Activated naive CD4-positive, alpha-beta T cell treated with anti-CD3 and anti-CD28 coated beads for 36 hours (primary cell): ENCODE results near the gene MTG1. TPM values are rescaled to one million over a fixed set of nuclear protein-coding genes. Genes with fewer than 3 reads are reported as not detected.

Experiments used
- CTCF ChIA-PET: fragments of 350-600 bp; sonication (Branson Sonifier 250); formaldehyde crosslinking; loops from one replicate; lab custom pipeline; 2021; ENCODE audit warnings: antibody characterized with exemption; lab: Charles Lee
- DNase-seq: peaks from one replicate; pipeline ENCODE4 v3.0.0-alpha.2; 2020
- H3K27ac Mint-ChIP-seq: one replicate; pipeline ENCODE4 v1.8.0; 2021; ENCODE audit warnings: mild to moderate bottlenecking, mixed read lengths
- H3K27me3 Mint-ChIP-seq: one replicate; pipeline ENCODE4 v1.8.0; 2021; ENCODE audit warnings: low read depth, mixed read lengths
- H3K36me3 Mint-ChIP-seq: one replicate; pipeline ENCODE4 v1.8.0; 2021; ENCODE audit warnings: low read depth, mixed read lengths
- H3K4me1 Mint-ChIP-seq: one replicate; pipeline ENCODE4 v1.8.0; 2021; ENCODE audit warnings: low read depth, mixed read lengths
- H3K4me3 Mint-ChIP-seq: one replicate; pipeline ENCODE4 v1.8.0; 2021; ENCODE audit warnings: mild to moderate bottlenecking, moderate library complexity, mixed read lengths
- H3K9me3 Mint-ChIP-seq: one replicate; pipeline ENCODE4 v1.8.0; 2021; ENCODE audit warnings: mixed read lengths
- intact Hi-C: fragments of 100-400 bp; cut with micrococcal nuclease; formaldehyde crosslinking; loops from one replicate; pipeline ENCODE4 v1.15.1; 2023
- total RNA-seq, 2 experiments: library from RNA; stranded (reverse); gene quantifications; one replicate each; pipeline ENCODE4 v1.2.3, GENCODE V29; 2021

Gene MTG1
- total RNA-seq, 2 experiments from 2014 or later: 31.6 to 32.9 TPM

DNA sequence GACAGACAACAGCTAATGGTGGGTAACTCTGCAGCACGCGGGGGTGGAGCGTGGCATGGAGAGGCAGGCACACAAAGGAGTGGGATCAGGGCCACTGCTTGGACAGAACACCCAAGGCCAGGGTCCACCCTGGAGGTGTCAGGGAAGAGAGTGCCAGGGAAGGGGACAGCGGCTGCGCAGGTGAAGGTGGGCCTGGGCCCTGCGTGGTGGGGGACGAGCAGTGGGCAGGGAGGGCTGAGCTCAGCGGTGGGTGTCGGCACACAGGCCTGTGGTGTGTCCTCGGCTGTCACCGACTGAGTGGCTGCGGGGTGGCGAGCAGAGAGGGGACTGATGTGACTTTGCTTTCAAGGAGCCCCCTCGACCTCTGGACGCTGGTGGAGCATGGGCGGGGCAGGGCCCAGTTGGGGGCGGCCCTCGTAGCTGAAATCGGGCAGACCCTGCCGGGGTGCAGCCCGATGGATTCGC is 51.3 kb downstream of the MTG1 start:
- peaks cover 19% of the 10 kb centered on the region for H3K36me3 Mint-ChIP-seq

DNA sequence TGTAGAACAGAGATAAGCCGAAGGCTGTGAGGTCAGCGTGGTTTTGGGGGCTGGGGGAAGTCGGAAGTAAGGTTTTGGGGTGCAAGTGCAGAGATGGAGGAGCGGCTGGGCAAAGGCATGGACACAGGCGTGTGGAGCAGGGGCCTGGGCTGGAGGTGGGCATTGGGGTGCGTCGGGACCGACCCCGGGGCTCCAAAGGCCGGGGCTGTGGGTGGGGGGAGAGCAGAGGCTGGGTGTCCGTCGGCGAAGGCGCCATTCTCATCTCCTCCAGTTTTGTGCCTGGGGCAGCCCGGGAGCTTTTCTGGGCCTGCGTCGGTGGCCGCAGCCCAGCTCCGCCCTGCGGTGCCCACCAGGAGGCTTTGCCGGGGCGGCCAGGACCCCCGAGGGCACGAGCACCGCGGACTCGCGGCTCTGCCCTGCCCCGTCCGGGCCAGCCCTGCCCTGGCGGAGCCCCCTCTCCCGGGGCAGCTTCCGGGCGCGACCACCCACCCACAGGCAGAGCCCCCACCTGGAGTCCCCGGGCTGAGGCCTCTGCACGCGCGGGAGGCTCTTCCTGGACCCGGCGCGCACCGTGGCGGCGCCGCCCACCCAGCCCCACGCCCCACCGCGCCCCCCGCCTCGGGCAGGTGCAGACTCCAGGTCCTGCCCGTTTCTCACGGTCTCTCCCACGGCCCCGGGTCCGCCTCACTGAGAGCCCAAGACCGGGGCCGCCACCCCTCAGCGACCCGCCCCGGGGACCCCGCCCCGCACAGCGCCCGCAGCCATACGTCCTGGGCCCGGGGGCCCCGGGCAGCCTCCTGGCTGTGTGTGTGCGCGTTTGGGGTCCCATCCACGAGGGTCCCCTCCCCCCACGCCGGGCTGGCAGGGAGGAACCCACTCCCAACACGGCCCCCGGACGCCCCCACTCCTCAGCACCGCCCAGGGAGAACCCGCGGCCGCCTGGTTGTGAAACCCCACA is 52.1 kb downstream of the MTG1 start:
- peaks cover 19% of the 10 kb centered on the region for H3K36me3 Mint-ChIP-seq
- no peak for DNase-seq
- H3K4me3 Mint-ChIP-seq: no peak overlapping the region
- peaks cover 33% of the 10 kb centered on the region for H3K9me3 Mint-ChIP-seq
- CTCF ChIA-PET: no interaction called here
- peaks cover 5% of the 10 kb centered on the region for H3K4me1 Mint-ChIP-seq
- H3K27ac Mint-ChIP-seq: no peak overlapping the region
- intact Hi-C loops: no loop called here
- no peaks in the 10 kb centered on the region for H3K27me3 Mint-ChIP-seq

More for the DNA sequence above, 51.3 kb downstream of the MTG1 start:
- H3K9me3 Mint-ChIP-seq: peaks cover 33% of the 10 kb centered on the region
- H3K4me3 Mint-ChIP-seq: no peak overlapping the region
- no peak for DNase-seq
- no peaks in the 10 kb centered on the region for H3K27me3 Mint-ChIP-seq
- H3K27ac Mint-ChIP-seq: no peak overlapping the region
- peaks cover 5% of the 10 kb centered on the region for H3K4me1 Mint-ChIP-seq
- intact Hi-C loops: no loop called here
- CTCF ChIA-PET: no interaction called here

DNA sequence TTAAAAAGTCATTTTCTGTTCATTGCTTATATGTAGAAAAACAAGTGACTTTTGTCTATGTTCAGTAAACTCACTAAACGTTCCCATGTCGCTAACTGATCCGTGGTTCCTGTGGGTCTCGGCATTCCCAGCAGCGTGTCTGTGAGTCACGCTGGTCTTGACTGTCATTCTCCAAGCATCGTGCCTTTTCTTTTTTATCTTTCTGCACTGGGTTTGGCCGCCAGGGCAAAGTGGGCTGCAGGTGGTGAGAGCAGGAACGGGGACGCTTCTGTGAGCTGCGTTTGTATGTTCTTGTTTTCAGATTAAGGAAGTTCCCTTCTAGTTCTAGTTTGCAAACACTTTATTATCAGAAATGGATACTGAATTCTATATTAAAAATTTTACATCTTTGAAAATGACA is 53.0 kb downstream of the MTG1 start:
- CTCF ChIA-PET: no interaction called here
- Mint-ChIP-seq H3K36me3 (peaks cover 19% of the 10 kb centered on the region), H3K4me3 (no peak overlapping the region), H3K9me3 (peaks cover 33% of the 10 kb centered on the region), H3K4me1 (peaks cover 5% of the 10 kb centered on the region), H3K27ac (no peak overlapping the region), H3K27me3 (no peaks in the 10 kb centered on the region)
- intact Hi-C loops: no loop called here
- no peak for DNase-seq

DNA sequence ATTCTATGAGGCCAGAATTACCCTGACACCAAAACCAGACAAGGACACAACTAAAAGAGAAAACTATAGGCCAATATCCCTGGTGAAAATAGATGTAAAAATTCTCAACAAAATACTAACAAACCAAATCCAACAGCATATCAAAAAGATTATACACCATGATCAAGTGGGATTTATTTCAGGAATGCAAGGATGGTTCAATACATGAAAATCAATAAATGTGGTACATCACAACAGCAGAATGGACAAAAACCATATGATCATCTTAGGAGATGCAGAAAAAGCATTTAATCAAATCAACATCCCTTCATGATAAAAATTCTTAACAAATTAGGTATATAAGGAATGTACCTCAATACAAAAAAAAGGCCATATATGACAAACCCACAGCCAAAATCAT is 54.2 kb downstream of the MTG1 start:
- peaks cover 19% of the 10 kb centered on the region for H3K36me3 Mint-ChIP-seq
- CTCF ChIA-PET: no interaction called here
- H3K4me1 Mint-ChIP-seq: no peaks in the 10 kb centered on the region
- no peak overlapping the region for H3K27ac Mint-ChIP-seq
- H3K9me3 Mint-ChIP-seq: peaks cover 33% of the 10 kb centered on the region
- DNase-seq: no peak
- intact Hi-C loops: no loop called here
- no peak overlapping the region for H3K4me3 Mint-ChIP-seq
- no peaks in the 10 kb centered on the region for H3K27me3 Mint-ChIP-seq

DNA sequence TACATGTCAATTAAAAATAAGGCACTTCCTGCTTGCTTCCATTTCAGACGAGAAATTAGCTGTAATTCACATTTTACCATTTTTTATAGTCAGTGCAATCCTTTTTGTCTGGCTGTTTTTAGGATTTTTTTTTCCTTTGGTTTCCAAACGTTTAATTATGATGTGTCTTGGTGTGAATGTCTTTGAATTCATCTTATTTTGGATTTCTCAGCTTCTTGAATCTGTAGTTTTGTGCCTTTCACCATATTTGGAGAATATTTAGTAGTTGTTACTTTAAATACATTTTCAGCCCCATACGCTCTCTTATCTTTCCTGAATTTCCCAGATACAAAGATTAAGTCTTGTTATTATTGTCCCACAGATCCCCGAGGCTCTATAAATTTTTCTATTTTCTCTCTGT is 57.4 kb downstream of the MTG1 start:
- H3K4me1 Mint-ChIP-seq: no peaks in the 10 kb centered on the region
- peaks cover 15% of the 10 kb centered on the region for H3K36me3 Mint-ChIP-seq
- H3K4me3 Mint-ChIP-seq: no peak overlapping the region
- H3K27ac Mint-ChIP-seq: no peak overlapping the region
- intact Hi-C loops: no loop called here
- DNase-seq: no peak
- peaks cover 27% of the 10 kb centered on the region for H3K9me3 Mint-ChIP-seq
- CTCF ChIA-PET: interaction anchor here (1.0 kb wide), 1 partner anchor 13 kb away, joined by 6 read pairs; no protein-coding TSS in a partner anchor
- H3K27me3 Mint-ChIP-seq: no peaks in the 10 kb centered on the region

DNA sequence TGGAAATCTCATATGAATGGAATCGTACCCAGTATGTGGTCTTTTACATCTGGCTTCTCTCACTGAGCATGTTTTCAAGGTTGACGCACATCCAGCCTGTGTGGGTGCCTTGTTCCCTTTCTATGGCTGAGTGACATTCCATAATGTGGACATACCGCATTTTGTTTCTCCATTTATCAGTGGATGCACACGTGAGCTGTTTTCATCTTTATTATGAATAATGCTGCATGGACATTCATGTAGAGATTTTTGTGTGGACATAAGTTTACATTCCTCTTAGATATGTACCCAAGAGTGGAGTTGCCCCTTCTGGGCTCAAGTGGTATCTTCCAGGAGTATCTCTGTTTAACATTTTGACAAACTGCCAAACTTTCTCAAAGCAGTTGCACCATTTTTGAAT is 58.5 kb downstream of the MTG1 start:
- Mint-ChIP-seq H3K4me3 (no peak overlapping the region), H3K27ac (no peak overlapping the region), H3K27me3 (no peaks in the 10 kb centered on the region), H3K4me1 (no peaks in the 10 kb centered on the region), H3K36me3 (peaks cover 9% of the 10 kb centered on the region), H3K9me3 (peaks cover 19% of the 10 kb centered on the region)
- no peak for DNase-seq
- intact Hi-C loops: no loop called here
- CTCF ChIA-PET: no interaction called here

DNA sequence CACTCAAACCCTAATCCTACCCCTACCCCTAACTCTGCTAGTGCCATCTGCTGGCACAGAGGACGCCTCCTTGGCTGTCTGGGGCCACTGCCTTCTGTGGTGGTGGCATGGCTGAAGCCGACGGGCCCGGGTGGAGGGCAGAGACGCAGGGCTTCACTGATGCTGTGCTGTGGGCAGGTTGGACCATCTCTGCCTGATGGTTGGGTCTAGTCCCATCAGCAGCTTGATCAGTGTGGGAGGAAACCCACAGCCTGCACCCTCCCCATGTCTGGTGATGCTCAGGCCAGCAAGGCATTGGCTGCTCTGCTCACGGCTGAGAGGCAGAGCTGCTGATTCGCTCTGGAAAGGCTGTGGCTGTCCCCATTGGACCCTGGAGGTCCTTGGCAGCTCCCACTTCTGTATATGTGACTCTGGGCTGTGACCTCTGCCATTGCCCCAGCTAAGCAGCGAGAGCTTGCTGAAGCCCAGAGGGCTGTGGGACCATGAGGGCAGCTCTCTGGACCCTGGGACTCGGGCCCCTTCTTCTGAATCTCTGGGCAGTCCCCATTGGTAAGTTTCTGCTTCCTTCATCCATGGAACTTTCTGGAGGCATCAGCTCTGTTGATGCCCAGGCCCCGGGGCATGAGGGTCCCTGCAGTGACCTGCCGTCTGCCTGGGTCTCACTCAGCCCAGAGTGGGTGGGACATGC is 59.7 kb downstream of the MTG1 start, which contains the start of gene SCART1:
TSS of gene SCART1 (plus strand) at position 430 of the 688 bp plus-strand sequence. CDS start at position 483, 53 bp downstream.
- Mint-ChIP-seq H3K27me3 (no peaks in the 10 kb centered on the region), H3K4me3 (no peak within 1 kb of the TSS), H3K36me3 (no peaks in the 10 kb centered on the region), H3K27ac (no peak within 1 kb of the TSS), H3K4me1 (no peaks in the 10 kb centered on the region), H3K9me3 (peaks cover 7% of the 10 kb centered on the region)
- CTCF ChIA-PET: interaction anchor here (1.0 kb wide), 1 partner anchor 15 kb away, joined by 4 read pairs; no protein-coding TSS in a partner anchor
- intact Hi-C loops: no loop called here
- no peak for DNase-seq

DNA sequence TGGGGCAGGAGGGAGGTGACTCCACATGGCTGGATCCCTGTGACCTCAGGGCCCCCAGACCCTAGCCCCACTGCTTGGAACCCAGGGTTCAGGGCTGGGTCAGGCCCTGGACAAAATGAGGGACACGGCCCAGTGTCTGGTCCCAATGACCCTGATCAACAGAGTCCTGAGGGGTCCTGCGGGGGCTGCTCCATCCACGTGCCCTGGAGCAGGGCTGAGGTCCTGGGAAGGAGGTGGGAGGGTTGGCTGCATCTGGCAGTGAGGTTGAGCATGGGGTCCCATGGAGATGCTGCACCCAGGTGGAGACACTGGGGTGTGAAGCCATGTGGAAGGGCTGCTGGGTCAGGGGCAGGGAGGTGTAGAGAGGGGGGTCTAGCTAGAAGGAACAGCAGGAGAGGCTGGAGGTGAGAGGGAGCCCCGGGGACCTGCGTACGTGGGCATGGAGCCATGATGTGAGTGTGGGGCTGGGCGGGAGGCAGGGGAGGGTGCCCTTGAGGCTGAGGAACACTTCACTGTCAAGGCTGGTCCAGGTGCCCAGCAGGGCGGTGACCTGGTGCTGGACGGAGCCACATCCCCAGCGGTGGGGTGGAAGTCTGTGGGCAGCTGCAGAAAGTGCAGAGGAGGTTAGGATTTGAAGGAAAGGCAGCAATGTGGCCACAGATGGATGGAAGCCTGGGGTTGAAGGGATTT is 60.4 kb downstream of the MTG1 start:
- H3K36me3 Mint-ChIP-seq: no peaks in the 10 kb centered on the region

DNA sequence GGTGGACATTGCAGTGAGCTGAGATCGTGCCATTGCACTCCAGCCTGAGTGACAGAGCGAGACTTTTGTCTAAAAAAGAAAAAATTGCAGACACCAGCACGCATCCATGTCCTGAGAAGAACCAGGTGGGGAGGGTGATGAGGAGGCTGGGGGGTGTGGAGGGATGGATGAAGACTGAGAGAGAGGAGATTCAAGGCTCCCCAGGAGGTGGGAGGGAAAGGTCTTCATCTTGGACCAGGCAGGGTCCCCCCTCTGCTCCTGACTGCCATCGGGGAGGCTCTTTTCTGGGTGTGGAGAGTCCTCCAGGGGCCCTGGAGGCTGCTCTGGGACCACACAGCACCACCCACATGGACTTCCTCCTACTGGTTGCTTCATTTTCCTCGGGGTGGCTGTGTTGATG is 61.2 kb downstream of the MTG1 start:
- H3K4me1 Mint-ChIP-seq: no peaks in the 10 kb centered on the region
- CTCF ChIA-PET: no interaction called here
- intact Hi-C loops: no loop called here
- no peak overlapping the region for H3K27ac Mint-ChIP-seq
- no peaks in the 10 kb centered on the region for H3K9me3 Mint-ChIP-seq
- H3K4me3 Mint-ChIP-seq: no peak overlapping the region
- H3K27me3 Mint-ChIP-seq: no peaks in the 10 kb centered on the region
- no peaks in the 10 kb centered on the region for H3K36me3 Mint-ChIP-seq
- DNase-seq: no peak

More for the DNA sequence above, 60.4 kb downstream of the MTG1 start:
- no peaks in the 10 kb centered on the region for H3K27me3 Mint-ChIP-seq
- intact Hi-C loops: no loop called here
- H3K27ac Mint-ChIP-seq: no peak overlapping the region
- H3K4me3 Mint-ChIP-seq: no peak overlapping the region
- CTCF ChIA-PET: interaction anchor here (0.7 kb wide), 1 partner anchor 16 kb away, joined by 3 read pairs; no protein-coding TSS in a partner anchor
- no peak for DNase-seq
- H3K4me1 Mint-ChIP-seq: no peaks in the 10 kb centered on the region
- peaks cover 2% of the 10 kb centered on the region for H3K9me3 Mint-ChIP-seq

DNA sequence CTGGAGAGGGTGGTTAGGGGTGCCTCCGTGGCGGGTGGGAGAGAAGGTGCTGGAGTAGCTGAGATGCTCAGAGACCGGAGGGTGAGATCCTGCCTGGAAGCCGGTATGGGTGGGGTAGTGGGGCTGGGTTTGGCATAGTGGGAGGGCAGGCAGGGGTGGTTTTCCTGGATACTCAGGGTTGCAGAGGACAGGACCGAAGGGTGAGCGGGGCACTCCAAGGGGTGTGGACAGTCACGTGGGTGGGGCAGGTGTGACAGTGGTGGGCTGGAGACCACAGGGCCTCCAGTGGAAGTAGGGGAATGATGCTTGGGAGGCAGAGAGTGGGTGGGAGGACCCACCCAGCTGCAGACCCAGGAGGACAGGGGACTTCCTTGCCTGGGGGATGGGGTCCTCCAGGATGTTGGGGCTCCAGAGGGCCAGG is 61.7 kb downstream of the MTG1 start:
- DNase-seq: no peak
- no peak overlapping the region for H3K27ac Mint-ChIP-seq
- no peaks in the 10 kb centered on the region for H3K27me3 Mint-ChIP-seq
- no peak overlapping the region for H3K4me3 Mint-ChIP-seq
- no peaks in the 10 kb centered on the region for H3K36me3 Mint-ChIP-seq
- intact Hi-C loops: no loop called here
- CTCF ChIA-PET: no interaction called here
- no peaks in the 10 kb centered on the region for H3K4me1 Mint-ChIP-seq
- H3K9me3 Mint-ChIP-seq: no peaks in the 10 kb centered on the region

DNA sequence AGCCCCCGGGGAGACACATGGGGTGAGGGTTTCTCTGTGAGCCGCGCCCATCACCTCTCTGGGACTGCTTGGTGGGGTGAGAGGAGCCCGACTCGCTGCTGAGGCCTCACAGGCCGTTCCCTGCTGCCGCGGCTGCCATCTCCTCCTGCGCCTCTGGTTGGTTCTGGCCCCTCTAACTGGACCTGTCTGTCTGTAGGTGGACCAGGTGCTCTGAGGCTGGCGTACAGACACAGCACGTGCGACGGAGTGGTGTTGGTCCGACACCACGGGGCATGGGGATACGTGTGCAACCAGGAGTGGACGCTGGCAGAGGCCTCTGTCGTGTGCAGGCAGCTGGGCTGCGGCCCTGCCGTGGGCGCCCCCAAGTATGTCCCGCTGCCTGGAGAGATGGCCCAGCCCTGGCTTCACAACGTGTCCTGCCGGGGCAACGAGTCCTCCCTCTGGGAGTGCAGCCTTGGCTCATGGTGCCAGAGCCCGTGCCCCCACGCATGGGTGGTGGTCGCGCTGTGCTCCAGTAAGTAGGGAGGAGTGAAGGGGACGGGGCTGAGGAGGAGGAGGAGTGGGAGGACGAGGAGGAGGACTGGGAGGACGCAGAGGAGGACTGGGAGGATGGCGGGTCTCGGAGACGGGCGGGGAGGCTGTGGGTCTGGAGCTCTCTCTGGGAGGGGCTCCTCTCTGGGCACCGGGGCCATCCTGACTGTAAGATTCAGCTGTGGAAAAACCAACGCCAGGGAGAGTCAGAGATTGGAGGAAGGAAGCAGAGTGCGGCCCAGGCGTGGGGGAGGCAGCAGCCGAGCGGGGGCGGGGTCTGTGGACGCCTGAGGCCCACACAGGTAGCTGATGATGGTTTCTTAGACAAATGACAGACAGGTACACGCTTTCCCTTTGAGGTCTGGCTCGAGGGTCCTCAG is 62.3 kb downstream of the MTG1 start:
- Mint-ChIP-seq H3K4me1 (no peaks in the 10 kb centered on the region), H3K27me3 (no peaks in the 10 kb centered on the region), H3K27ac (no peak overlapping the region), H3K4me3 (no peak overlapping the region), H3K9me3 (no peaks in the 10 kb centered on the region), H3K36me3 (no peaks in the 10 kb centered on the region)
- intact Hi-C loops: no loop called here
- no peak for DNase-seq
- CTCF ChIA-PET: interaction anchor here (0.5 to 1.7 kb wide), 2 partner anchors 19 to 650 kb away, joined by 3 to 5 read pairs; no protein-coding TSS in a partner anchor
